Spleen (tissue), 11 donors: ENCODE data around the gene ABCA3. TPM values are rescaled to one million over a fixed set of nuclear protein-coding genes. Genes with fewer than 3 reads are reported as not detected.

Experiments used
- DNase-seq: peaks from one replicate; pipeline ENCODE4 v3.0.0-alpha.2; 2020
- H3K27ac ChIP-seq, 8 donors: fragments of 200-600 bp; sonication (generic) in 7 of 8; 1 replicate in 4 of 8; 2 replicates in 4 of 8; pipeline versions ENCODE4 v1.5.0 to v1.8.0; 2016 to 2021; ENCODE audit warnings: inconsistent platforms in 4 of 8, mild to moderate bottlenecking in 4 of 8, moderate library complexity in 1 of 8
- H3K27me3 ChIP-seq, 7 donors: fragments of 200-600 bp; sonication (generic) in 6 of 7; replicated peaks in 1 of 7; 1 replicate in 4 of 7; 2 replicates in 3 of 7; pipeline versions ENCODE4 v1.5.0 to v1.8.0; 2016 to 2021; ENCODE audit warnings: inconsistent platforms in 3 of 7, mild to moderate bottlenecking in 1 of 7
- H3K36me3 ChIP-seq, 6 donors: fragments of 200-600 bp; sonication (generic) in 5 of 6; 1 replicate in 4 of 6; 2 replicates in 2 of 6; pipeline versions ENCODE4 v1.5.0 to v1.8.0; 2016 to 2021; ENCODE audit warnings: inconsistent platforms in 2 of 6
- H3K4me1 ChIP-seq, 6 donors: fragments of 200-600 bp; sonication (generic) in 5 of 6; 1 replicate in 3 of 6; 2 replicates in 3 of 6; pipeline versions ENCODE4 v1.5.0 to v1.8.0; 2016 to 2021; ENCODE audit warnings: inconsistent platforms in 3 of 6
- H3K4me3 ChIP-seq, 8 donors: fragments of 200-600 bp; sonication (generic) in 7 of 8; 1 replicate in 4 of 8; 2 replicates in 4 of 8; pipeline versions ENCODE4 v1.5.0 to v1.8.0; 2016 to 2021; ENCODE audit warnings: inconsistent platforms in 4 of 8, mild to moderate bottlenecking in 4 of 8, moderate library complexity in 2 of 8
- H3K9me3 ChIP-seq, 8 donors: fragments of 200-600 bp; sonication (generic) in 7 of 8; 1 replicate in 4 of 8; 2 replicates in 4 of 8; pipeline versions ENCODE4 v1.5.0 to v1.8.0; 2016 to 2021; ENCODE audit warnings: inconsistent platforms in 4 of 8
- CTCF ChIP-seq, 11 experiments: fragments of 200-600 bp in 7 of 11; fragments of 450-650 bp in 4 of 11; sonication (generic) in 4 of 11; IDR thresholded peaks in 8 of 11; conservative IDR thresholded peaks in 3 of 11; 1 replicate in 7 of 11; 2 replicates in 4 of 11; pipeline versions ENCODE4 v1.4.0 to v1.8.0; 2016 to 2021; ENCODE audit warnings: antibody characterized with exemption in 11 of 11, inconsistent platforms in 4 of 11, mild to moderate bottlenecking in 1 of 11
- POLR2A ChIP-seq, 3 donors: fragments of 450-650 bp; IDR thresholded peaks; one replicate each; pipeline ENCODE4 v1.5.1; 2017; ENCODE audit warnings: antibody characterized with exemption in 3 of 3, mild to moderate bottlenecking in 1 of 3
- POLR2AphosphoS5 ChIP-seq, 3 donors: sonication (generic); formaldehyde crosslinking; IDR thresholded peaks; one replicate each; pipeline ENCODE4 v1.5.1; 2017; ENCODE audit warnings: antibody characterized with exemption in 3 of 3
- WGBS, 5 donors: extraction: QIAGEN DNeasy Blood & Tissue Kit in 3 of 5; methylation state at CpG; one replicate each; pipeline versions ENCODE4 v1.1.5 to v1.1.7; 2013 to 2018; 5-methylcytosine and 5-hydroxymethylcytosine counted together
- intact Hi-C: fragments of 100-400 bp; cut with DNase I; formaldehyde crosslinking; loops from one replicate; pipeline ENCODE4 v1.15.0; 2023; ENCODE audit warnings: low total_unique reads
- polyA plus RNA-seq, 3 donors: library from polyadenylated mRNA; stranded (reverse); fragments of 200-250 nt; gene quantifications; one replicate each; pipeline ENCODE4 v1.2.1, GENCODE V29; 2013
- total RNA-seq, 7 donors: library from RNA; depleted of rRNA in 3 of 7; stranded (reverse); fragments of >200 nt in 3 of 7; fragmentation: NEBNext Ultra II Directional in 4 of 7; extraction: Animal tissue kit (Norgen Biotek cat#: 25700) in 4 of 7; gene quantifications; one replicate each; pipeline versions ENCODE4 v1.1.0 to v1.2.1, GENCODE V29; 2016 to 2021
- donor health status: healthy with polysubstance abuse.
- donor health status: DM: no; HTN: no; CAD: no; lungs with moderate emphysema.
- donor health status: DM: no; HTN: no; CAD: no.
- donor health status: Bipolar disorder and iron deficiency.
- donor health status: healthy.
- donor health status: DM: no; HTN: no; CAD: no.
- donor health status: DM: yes; HTN: yes; CAD: no.

ABCA3 gene
- total and polyA plus RNA-seq, 10 donors: 2.5 to 12.6 (median 6.8) TPM

- Histone ChIP-seq H3K27me3 (peaks cover 0 to 39% (median 6%) of the 10 kb centered on the region in 7 donors), H3K4me3 (peak overlapping the region in 2 of 8 donors; percentile 21 to 98), H3K4me1 (peaks cover 7 to 29% (median 26%) of the 10 kb centered on the region in 6 donors), H3K9me3 (peaks cover 0 to 4% (median 0%) of the 10 kb centered on the region in 8 donors), H3K36me3 (no peaks in the 10 kb centered on the region), H3K27ac (peak overlapping the region in 2 of 8 donors; percentile 24 to 31)
- TF ChIP-seq POLR2AphosphoS5 (IDR thresholded peaks at IDR 0.05): no peak
- no peak for TF ChIP-seq CTCF (IDR thresholded peaks at IDR 0.05 in 8 of 11, conservative IDR thresholded peaks at IDR 0.05 in 3 of 11)
- intact Hi-C loops: no loop called here
- DNase-seq: peak; percentile 82
- WGBS, 5 donors: 21 to 64% (median 31%) methylated on average over 25 to 77 of the region's 77 CpGs
Observed at GRCh38 chr16:2341456-2342447, 1.2 kb upstream of the ABCA3 start.

- H3K36me3 ChIP-seq: no peaks in the 10 kb centered on the region
- peaks cover 0 to 39% (median 6%) of the 10 kb centered on the region in 7 donors for H3K27me3 ChIP-seq
- 6 to 14% (median 7%) methylated on average over 40 to 98 of the region's 98 CpGs for WGBS, 5 donors
- intact Hi-C loops: no loop called here
- peak overlapping the region in 5 of 8 donors; percentile 22 to 66 (median 39) for H3K27ac ChIP-seq
- peaks cover 0 to 4% (median 0%) of the 10 kb centered on the region in 8 donors for H3K9me3 ChIP-seq
- peak overlapping the region; percentile 74 to 98 (median 84) for H3K4me3 ChIP-seq
- TF ChIP-seq POLR2A (IDR thresholded peaks at IDR 0.05): no peak
- TF ChIP-seq POLR2AphosphoS5 (IDR thresholded peaks at IDR 0.05): peak in 2 of 3 donors; percentile 13 to 48
- DNase-seq: peak; percentile 85
- peaks cover 7 to 29% (median 26%) of the 10 kb centered on the region in 6 donors for H3K4me1 ChIP-seq
Observed at GRCh38 chr16:2339521-2340484, 725 bp downstream of the ABCA3 start.

GRCh38 chr16:2337431-2338296 lies 2.9 kb downstream of the ABCA3 start:
- WGBS, 5 donors: 85 to 93% (median 89%) methylated on average over 13 to 15 of the region's 15 CpGs
- no peak overlapping the region for H3K4me3 ChIP-seq
- H3K27ac ChIP-seq: no peak overlapping the region
- peaks cover 7 to 29% (median 26%) of the 10 kb centered on the region in 6 donors for H3K4me1 ChIP-seq
- peaks cover 0 to 4% (median 0%) of the 10 kb centered on the region in 8 donors for H3K9me3 ChIP-seq
- intact Hi-C loops: no loop called here
- no peaks in the 10 kb centered on the region for H3K36me3 ChIP-seq
- no peak for DNase-seq
- peaks cover 0 to 39% (median 6%) of the 10 kb centered on the region in 7 donors for H3K27me3 ChIP-seq
- TF ChIP-seq POLR2AphosphoS5 (IDR thresholded peaks at IDR 0.05) (no peak), POLR2A (IDR thresholded peaks at IDR 0.05) (no peak), CTCF (IDR thresholded peaks at IDR 0.05 in 8 of 11, conservative IDR thresholded peaks at IDR 0.05 in 3 of 11) (no peak)
